Measurements from ENCODE around the gene F5.

- TF ChIP-seq POLR2A (IDR thresholded peaks at IDR 0.05) = no peak
- no peak for TF ChIP-seq CTCF (IDR thresholded peaks at IDR 0.05)
Observed at GRCh38 chr1:169548282-169548681, 38.0 kb downstream of the F5 start.
